Tibial nerve (tissue), 3 donors: ENCODE data around the gene FAM72A.
"Not testable (repeated sequence)": the region's sequence is repeated elsewhere in the genome, so short reads cannot be mapped to it uniquely, and the experiment has no call there.

ENCODE experiments used
- CTCF ChIP-seq, 5 experiments: fragments of 200-600 bp in 3 of 5; fragments of 450-650 bp in 2 of 5; sonication (generic) in 3 of 5; IDR thresholded peaks; one replicate each; pipeline ENCODE4 v1.5.1; 2016 to 2019; ENCODE audit warnings: antibody characterized with exemption in 5 of 5, mild to moderate bottlenecking in 3 of 5, moderate library complexity in 2 of 5
- POLR2A ChIP-seq, 2 donors: fragments of 450-650 bp; IDR thresholded peaks; one replicate each; pipeline ENCODE4 v1.6.1; 2017; ENCODE audit warnings: antibody characterized with exemption in 2 of 2, mild to moderate bottlenecking in 2 of 2, moderate library complexity in 2 of 2

- not testable (repeated sequence) for TF ChIP-seq CTCF, POLR2A (IDR thresholded peaks at IDR 0.05)
These were observed 24.2 kb upstream of the FAM72A start for GRCh38 chr1:206226886-206227285.
